CD4-positive, alpha-beta T cell treated with Interleukin-12 subunit alpha and Interleukin-12 subunit beta, for 1 hour (primary cell): ENCODE measurements around the gene MLLT1.

ENCODE experiments used
- DNase-seq: peaks from one replicate; pipeline ENCODE4 v3.0.0-alpha.2; 2020

MLLT1 gene

DNA sequence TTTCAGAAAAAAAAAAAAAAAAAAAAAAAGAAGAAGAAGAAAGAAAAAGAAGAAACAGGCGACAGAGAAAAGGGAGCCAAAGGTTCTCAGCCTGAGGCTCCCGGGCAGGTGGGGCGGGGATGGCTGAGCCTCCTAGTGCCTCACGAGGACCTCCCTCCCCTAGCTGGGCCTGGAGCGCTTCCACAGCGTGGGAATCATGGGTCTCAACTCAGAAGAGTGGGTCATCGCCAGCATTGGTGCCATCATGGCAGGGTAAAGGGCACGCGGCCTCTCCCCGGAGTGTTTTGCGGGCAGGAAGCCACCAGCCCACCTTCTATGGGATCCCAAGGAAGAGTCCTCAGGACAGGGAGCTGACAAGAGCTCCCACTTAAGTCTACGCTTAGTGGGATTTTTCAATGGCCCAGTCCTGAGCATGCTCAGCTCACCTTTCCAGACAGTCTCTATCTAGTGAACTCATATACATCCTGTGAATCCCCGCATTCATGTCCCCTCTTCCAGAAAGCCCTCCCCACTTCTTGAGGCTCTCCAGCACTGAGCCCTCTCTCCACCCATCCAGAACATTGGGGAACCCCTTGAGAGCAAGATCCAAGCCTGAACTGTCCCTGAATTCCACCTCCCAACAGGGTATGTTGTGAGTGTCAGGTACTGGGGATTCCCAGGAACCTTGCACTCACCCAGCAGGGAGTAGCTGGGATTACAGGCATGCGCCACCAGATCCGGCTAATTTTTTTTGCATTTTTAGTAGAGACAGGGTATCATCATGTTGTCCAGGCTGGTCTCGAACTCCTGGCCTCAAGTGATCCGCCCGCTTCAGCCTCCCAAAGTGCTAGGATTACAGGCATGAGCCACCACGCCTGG lies 74.7 kb downstream of the MLLT1 start:
- DNase-seq, result no peak

DNA sequence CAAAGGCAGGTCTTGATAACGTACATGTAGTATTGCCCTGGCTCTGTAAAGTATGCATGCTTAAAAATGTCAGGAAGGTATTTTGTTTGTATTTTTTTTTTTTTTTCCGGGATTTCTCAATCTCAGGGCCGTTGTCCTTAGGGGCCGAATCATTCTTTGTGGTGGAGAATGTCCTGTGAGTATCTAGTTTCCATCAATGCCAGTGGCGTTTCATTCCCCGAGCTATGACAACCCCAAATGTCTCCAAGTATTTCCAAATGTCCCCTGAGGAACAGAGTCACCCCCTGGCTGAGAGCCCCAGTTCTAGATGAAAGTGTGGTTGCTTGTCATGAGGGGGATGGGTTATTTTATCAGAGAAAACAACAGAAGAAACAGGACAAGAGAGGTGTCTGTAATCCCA lies 75.6 kb downstream of the MLLT1 start:
- DNase-seq, result no peak

DNA sequence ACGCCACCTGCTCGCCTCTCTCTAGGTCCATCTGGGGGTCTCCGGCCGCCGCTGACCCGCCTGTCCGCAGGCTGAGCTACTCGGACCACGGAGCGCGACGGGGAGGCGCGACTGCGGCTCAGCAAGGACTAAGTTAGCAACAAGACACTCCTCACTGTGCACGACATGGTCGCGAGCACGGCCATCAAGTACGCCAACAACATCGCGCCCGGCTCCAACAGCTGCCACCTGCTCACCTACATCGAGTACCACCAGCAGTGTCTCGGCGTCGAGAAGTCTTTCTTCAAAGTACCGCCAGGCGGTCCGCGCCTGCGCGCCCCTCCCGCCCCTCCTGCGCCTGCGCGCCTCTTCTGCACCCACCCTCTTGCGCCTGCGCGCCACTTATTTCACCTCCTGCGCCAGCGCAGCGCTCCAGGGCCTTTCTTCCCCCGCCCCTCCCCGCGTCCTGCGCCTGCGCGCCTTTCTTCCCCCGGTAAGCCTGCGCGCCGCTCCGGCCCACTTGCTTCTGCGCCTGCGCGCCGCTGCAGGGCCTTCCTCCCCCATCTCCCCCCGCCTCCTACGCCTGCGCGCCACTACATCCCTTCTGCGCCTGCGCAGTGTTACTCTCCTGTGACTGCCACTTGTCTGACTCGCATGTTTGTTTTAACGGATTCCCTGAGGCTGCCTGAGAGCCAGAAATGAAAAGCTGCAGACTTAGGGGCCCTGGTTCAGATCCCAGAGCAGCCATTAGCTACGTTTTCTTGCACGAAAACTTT lies 80.4 kb downstream of the MLLT1 start:
- DNase-seq, result peak; percentile 99

DNA sequence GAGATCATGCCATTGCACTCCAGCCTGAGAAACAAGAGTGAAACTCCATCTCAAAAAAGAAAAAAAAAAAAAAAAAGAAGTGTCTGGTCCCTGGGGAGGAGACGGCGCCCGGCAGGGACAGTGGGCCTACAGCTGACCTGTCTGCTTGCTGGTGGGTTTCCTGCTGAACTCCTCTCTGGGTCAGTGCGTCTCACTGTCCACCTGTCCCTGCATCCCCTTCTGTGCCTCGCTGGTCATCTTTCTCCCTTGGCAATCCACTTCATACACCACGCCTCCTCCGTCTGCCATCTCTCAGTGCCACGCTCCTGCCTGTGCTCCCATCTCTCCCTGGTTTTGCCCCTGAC lies 80.9 kb downstream of the MLLT1 start:
- no peak for DNase-seq

DNA sequence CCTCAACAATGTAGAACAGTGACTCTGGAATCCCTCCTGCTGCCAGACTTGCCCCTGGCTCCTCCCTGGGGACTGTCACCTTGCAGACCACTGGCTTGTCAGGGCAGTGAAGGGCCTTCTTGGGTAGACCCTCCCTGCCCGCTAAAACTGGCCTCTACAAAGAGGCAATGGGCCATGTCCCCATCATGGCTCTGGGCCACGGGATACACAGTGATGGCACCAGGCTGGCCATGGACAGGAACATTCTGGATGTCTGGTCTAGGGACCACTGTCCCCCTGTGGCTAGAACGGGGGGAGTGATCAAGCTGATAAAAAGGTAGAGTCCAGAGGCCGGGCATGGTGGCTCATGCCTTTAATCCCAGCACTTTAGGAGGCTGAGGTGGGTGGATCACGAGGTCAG lies 83.4 kb downstream of the MLLT1 start:
- no peak for DNase-seq

DNA sequence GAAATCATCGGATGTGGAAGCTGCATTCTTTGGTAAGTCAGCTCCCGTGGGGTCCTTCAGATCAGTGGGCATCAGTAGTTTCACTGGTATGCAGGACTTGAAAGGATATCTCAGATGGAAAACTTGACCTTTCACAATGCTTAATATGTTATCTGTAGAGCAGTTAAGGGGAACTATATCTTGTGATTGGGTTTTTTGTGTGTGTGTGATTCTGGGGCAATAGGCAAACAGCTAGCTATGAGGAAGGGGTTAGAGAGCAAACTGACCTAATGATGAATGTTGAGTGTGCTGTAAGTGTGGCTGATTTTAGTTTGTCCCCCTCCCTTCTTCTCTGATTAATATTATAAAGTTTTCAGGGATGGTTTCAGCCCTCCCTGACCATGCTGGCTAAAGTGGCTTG lies 91.0 kb downstream of the MLLT1 start:
- no peak for DNase-seq

DNA sequence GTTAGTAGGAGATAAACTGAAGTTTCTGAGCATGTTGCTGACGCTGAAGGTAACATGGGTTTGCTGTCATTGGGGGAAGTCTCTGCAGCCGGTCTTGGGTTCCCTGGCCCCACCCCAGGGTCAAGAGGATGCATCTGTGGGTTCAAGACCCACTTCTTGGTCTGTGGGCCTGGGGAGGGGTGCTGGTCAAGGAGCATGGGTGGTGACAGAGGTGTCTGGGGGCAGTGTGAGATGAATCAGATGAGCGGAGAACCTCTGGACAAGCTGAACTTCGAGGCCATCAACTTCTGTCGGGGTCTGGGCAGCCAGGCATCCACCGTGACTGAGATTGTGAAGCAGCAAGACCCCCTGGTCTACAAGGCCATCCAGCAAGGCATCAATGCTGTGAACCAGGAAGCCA lies 92.4 kb downstream of the MLLT1 start:
- no peak for DNase-seq

DNA sequence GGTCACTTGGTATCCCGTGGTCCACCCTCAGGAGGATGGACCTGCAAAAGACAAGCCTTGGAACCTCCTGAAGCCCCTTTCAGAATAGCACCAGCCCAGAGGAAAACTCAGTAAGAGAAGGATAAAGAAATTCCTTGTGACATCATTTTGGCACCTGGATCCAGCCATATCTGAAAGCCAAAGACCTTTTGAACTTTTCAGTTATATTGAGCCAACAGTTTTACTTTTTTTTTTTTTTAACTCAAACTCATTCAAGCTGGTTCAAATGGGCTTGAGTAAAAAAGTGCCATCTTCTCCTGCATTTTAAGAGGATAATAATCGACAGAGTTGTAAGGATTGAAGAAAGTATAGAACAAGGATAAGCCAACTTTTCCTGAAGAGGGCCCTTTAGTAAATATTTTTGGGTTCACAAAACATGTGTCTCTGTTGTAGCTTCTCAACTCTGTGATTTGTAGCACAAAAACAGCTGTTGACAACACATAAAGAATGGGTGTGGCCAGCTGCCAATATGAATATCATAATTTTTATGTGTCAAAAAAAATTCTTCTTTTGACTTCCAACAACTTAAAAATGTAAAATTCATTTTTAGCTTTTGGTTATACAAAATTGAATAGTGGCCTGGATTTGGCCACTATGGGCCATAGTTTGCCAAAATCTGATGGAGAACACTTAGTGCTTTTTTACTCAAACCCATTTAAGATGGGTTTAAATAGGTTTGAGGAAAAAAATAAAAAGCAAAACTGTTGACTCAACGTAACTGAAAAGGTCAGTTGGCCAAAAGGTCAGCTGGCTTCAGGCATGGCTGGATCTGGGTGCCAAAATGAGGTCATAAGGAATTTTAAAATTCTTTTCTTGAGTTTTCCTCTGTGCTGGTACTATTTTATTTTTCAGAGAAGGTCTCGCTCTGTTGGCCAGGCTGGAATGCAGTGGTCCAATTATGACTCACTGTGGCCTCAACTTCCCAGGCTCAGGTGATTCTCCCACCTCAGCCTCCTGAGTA lies 93.6 kb downstream of the MLLT1 start:
- no peak for DNase-seq

DNA sequence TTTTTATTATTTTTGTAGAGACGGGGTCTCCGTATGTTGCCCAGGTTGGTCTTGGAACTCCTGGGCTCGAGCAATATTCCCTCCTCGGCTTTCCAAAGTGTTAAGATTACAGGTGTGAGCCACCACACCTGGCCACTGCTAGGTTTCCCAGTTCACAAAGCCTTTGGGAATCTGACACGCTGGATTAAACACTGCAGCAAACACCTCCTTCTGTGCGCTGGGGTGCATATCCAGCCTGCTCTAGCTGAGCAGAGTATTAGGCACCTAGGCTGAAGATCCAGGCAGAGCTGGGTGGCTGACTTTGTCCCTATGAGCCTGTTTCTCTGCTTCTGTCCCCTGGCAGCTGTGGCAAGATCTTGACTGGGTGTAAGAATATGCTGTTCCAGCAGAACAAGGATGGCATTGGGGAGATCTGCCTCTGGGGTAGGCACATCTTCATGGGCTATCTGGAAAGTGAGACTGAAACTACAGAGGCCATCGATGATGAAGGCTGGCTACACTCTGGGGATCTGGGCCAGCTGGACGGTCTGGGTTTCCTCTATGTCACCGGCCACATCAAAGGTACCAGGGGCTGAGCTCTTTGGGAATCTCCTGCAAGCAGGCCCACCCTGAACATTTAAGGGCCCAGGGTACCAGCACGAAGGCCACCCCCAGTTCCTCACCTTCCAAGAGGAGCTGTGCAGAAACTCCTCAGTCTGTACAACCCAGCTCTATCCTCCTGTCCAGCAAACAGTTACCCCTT lies 94.5 kb downstream of the MLLT1 start:
- no peak for DNase-seq

DNA sequence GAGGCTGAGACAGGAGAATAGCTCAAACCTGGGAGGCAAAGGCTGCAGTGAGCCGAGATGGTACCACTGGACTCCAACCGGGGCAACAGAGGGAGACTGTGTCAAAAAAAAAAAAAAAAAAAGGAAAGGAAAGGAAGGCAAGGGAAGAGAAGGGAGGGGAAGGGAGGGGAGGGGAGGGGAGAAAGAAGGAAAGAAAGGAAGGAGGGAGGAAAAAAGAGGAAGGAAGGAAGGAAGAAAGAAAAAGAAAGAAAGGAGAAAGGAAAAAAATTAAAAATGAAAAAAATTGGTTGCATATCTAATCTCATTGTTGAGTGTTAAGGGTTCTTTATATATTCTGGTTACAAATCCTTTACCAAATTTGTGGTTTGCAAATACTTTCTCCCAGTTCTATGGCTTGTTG lies 98.7 kb downstream of the MLLT1 start:
- DNase-seq, result no peak

DNA sequence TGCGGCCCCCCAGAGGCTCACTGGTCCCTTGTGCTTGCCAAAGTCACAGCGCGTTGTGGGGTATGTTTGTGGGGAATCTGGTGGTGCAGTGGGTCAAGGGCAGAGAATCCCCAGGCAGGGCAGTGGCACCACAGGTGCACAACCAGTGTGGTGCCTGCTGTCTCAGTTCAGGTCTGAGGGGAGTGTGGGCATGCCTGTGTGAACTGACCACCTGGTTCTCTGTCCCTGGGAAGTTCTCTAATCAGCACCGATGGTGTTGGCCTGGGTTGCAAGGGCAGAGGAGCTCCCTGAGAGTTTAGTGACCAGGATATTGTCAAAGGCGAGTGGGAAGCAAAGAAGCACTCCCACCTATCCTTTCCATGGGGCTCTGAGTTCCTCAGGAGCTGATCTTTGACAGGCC lies 106.6 kb downstream of the MLLT1 start:
- no peak for DNase-seq

DNA sequence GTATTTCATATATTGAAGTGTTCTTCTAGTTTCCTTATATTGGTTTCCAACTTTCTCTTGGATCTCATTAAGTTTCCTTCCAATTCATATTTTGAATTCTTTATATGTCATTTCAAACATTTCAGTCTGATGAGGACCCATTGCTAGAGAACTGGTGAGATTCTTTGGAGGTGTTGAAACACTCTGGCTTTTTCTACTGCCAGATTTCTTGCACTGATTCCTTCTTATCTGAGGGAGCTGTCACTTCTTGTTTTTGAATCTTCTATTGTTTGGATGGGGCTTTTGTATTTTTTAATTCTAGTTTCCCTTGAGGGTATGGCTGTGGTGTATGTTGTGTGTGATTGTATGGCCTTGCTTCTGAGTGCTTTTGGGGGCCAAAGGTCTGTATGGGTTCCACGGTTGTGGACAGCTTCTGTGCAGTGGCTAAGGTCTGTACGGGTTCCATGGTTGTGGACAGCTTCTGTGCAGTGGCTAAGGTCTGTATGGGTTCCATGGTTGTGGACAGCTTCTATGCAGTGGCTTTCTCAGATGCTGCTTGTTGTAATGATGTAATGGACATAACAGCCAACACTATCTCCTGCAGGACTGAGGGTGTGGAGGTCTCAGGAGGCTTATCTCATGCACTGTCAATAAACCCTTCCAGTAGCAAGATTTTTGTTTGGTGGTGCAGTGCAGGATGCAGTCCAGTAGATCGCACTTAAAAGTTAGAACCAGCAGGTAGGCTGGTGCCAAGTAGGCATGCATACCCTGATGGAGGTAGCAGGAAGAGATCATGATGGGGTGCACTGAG lies 107.5 kb downstream of the MLLT1 start:
- no peak for DNase-seq

DNA sequence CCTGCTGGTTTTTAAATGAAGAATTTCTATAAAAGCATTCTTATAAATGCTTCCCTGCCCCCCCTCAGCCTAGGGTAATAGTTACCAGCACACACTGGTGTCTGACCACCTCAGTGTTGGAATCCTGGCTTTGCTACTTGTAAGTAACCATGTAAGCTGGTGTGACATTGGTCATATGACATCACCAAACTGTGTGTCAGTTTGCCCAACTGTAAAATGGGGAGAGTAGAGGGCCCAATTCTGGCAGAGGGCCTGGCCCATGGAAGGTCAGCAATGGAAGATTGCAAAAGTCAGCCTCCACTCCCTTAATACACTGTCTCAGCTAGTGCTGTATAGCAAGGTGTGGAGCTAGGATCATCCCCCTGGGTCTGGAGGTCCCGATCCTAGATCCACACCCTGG lies 112.7 kb downstream of the MLLT1 start:
- no peak for DNase-seq

DNA sequence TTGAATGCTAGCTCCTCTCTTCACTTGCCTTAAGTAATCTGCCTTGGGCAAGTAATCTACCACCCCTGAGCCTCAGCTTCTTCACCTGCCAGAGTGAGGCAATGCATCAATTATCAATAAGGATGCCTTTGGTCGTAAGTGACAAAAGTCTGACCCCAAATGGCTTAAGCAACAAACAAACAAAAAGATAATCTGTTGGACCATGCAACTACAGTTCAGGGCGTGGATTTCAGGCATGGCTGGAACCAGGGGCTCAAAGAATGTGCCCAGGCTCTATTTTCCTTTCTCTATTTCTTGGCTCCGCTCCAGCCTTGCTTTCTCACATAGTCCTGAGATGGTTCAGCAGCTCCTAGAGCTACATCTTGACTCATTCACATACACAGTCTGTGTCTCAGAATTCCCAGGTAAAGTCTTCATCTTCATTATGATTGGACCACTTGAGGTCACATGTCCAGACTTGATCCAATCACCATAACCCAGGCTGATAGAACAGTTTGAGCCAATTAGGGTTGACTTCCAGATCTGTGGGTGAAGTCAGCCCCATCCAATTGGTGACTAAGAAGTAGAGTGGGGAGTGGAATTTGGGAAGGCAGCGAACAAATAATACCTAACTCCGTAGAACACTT lies 114.8 kb downstream of the MLLT1 start:
- no peak for DNase-seq

DNA sequence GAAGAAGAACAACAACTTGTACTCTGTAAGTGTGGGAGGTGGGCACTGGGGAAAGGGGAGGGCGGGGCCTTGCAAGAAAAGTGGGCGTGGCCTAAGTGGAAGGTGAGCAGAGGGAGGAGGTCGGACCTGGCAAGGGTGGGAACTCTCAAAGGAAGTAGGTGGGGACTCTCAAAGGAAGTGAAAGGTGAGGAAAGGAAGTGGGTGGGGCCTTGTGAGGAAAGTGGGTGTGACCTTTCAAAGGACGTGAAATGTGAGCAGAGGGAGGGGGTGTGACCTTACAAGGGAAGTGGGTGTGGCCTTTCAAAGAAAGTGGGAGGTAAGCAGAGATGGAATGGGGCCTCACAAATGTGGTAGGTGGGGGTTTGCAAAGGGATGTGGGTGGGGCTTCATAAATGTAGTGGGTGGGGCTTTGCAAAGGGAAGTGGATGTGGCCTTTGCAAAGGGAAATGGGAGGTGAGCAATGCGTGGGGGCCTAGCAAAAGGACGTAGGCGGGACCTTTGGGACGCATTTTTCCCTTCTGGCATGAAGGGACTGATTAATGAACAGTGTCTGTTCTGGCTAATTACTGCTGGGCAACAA lies 118.4 kb downstream of the MLLT1 start:
- DNase-seq, result peak; percentile 85
